ENCODE data around the gene TRAF2. TPM values are rescaled to one million over a fixed set of nuclear protein-coding genes. Genes with fewer than 3 reads are reported as not detected.

The TRAF2 gene
- total and polyA plus RNA-seq, 4 donors = 4.7 to 14.9 (median 6.8) TPM

DNA sequence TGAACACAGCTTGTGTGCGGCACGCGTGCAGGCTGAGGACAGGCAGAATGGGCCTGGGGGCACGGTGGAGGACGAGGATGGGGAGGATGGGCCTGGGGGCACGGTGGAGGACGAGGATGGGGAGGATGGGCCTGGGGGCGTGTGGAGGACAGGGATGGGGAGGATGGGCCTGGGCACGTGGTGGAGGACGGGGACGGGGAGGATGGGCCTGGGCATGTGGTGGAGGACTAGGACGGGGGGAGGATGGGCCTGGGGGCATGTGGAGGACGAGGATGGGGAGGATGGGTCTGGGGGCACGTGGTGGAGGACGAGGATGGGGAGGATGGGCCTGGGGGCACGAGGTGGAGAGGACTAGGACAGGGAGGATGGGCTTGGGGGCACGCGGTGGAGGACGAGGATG is 36.2 kb downstream of the TRAF2 start:
- H3K4me3 ChIP-seq (ENCODE audit: low read depth in 1 of 3, low read length in 3 of 3) = no peak overlapping the region
- TF ChIP-seq, protein P1, sequence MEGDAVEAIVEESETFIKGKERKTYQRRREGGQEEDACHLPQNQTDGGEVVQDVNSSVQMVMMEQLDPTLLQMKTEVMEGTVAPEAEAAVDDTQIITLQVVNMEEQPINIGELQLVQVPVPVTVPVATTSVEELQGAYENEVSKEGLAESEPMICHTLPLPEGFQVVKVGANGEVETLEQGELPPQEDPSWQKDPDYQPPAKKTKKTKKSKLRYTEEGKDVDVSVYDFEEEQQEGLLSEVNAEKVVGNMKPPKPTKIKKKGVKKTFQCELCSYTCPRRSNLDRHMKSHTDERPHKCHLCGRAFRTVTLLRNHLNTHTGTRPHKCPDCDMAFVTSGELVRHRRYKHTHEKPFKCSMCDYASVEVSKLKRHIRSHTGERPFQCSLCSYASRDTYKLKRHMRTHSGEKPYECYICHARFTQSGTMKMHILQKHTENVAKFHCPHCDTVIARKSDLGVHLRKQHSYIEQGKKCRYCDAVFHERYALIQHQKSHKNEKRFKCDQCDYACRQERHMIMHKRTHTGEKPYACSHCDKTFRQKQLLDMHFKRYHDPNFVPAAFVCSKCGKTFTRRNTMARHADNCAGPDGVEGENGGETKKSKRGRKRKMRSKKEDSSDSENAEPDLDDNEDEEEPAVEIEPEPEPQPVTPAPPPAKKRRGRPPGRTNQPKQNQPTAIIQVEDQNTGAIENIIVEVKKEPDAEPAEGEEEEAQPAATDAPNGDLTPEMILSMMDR (IDR thresholded peaks at IDR 0.05; ENCODE audit: low read depth, low read length, missing input control) = no peak
- TF ChIP-seq, protein P2, sequence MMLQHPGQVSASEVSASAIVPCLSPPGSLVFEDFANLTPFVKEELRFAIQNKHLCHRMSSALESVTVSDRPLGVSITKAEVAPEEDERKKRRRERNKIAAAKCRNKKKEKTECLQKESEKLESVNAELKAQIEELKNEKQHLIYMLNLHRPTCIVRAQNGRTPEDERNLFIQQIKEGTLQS (IDR thresholded peaks at IDR 0.05) = no peak
- TF ChIP-seq RXRA (IDR thresholded peaks at IDR 0.05) (no peak), FOXA1 (IDR thresholded peaks at IDR 0.05) (no peak), NR2F2 (IDR thresholded peaks at IDR 0.05) (no peak), RAD21 (IDR thresholded peaks at IDR 0.05) (no peak), GABPA (IDR thresholded peaks at IDR 0.05 in 1 of 2, conservative IDR thresholded peaks at IDR 0.05 in 1 of 2) (no peak), HNF4G (IDR thresholded peaks at IDR 0.05) (no peak), JUND (IDR thresholded peaks at IDR 0.05) (no peak), TAF1 (conservative IDR thresholded peaks at IDR 0.05) (no peak), EGR1 (IDR thresholded peaks at IDR 0.05; ENCODE audit: low read depth in 2 of 2) (no peak), SP1 (IDR thresholded peaks at IDR 0.05) (no peak), FOXA2 (IDR thresholded peaks at IDR 0.05) (no peak), YY1 (IDR thresholded peaks at IDR 0.05) (no peak), HNF4A (conservative IDR thresholded peaks at IDR 0.05) (no peak)
- TF ChIP-seq, protein P3, sequence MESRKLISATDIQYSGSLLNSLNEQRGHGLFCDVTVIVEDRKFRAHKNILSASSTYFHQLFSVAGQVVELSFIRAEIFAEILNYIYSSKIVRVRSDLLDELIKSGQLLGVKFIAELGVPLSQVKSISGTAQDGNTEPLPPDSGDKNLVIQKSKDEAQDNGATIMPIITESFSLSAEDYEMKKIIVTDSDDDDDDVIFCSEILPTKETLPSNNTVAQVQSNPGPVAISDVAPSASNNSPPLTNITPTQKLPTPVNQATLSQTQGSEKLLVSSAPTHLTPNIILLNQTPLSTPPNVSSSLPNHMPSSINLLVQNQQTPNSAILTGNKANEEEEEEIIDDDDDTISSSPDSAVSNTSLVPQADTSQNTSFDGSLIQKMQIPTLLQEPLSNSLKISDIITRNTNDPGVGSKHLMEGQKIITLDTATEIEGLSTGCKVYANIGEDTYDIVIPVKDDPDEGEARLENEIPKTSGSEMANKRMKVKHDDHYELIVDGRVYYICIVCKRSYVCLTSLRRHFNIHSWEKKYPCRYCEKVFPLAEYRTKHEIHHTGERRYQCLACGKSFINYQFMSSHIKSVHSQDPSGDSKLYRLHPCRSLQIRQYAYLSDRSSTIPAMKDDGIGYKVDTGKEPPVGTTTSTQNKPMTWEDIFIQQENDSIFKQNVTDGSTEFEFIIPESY (IDR thresholded peaks at IDR 0.05) = no peak
- TF ChIP-seq, protein P4, sequence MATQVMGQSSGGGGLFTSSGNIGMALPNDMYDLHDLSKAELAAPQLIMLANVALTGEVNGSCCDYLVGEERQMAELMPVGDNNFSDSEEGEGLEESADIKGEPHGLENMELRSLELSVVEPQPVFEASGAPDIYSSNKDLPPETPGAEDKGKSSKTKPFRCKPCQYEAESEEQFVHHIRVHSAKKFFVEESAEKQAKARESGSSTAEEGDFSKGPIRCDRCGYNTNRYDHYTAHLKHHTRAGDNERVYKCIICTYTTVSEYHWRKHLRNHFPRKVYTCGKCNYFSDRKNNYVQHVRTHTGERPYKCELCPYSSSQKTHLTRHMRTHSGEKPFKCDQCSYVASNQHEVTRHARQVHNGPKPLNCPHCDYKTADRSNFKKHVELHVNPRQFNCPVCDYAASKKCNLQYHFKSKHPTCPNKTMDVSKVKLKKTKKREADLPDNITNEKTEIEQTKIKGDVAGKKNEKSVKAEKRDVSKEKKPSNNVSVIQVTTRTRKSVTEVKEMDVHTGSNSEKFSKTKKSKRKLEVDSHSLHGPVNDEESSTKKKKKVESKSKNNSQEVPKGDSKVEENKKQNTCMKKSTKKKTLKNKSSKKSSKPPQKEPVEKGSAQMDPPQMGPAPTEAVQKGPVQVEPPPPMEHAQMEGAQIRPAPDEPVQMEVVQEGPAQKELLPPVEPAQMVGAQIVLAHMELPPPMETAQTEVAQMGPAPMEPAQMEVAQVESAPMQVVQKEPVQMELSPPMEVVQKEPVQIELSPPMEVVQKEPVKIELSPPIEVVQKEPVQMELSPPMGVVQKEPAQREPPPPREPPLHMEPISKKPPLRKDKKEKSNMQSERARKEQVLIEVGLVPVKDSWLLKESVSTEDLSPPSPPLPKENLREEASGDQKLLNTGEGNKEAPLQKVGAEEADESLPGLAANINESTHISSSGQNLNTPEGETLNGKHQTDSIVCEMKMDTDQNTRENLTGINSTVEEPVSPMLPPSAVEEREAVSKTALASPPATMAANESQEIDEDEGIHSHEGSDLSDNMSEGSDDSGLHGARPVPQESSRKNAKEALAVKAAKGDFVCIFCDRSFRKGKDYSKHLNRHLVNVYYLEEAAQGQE (IDR thresholded peaks at IDR 0.05) = no peak
- TF ChIP-seq, protein P5, sequence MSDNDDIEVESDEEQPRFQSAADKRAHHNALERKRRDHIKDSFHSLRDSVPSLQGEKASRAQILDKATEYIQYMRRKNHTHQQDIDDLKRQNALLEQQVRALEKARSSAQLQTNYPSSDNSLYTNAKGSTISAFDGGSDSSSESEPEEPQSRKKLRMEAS (IDR thresholded peaks at IDR 0.05) = no peak
- H3K36me3 ChIP-seq (ENCODE audit: control insufficient read depth in 4 of 4, insufficient read depth in 3 of 4, low read depth in 1 of 4, low read length in 3 of 4) = peaks cover 10 to 46% (median 13%) of the 10 kb centered on the region in 4 donors
- WGBS = 97% methylated on average over 19 of the region's 19 CpGs
- no peak overlapping the region for H3K27ac ChIP-seq (ENCODE audit: low read depth in 1 of 2, low read length in 2 of 2)
- no peak for DNase-seq (ENCODE audit: low spot score)
- H3K9ac ChIP-seq (ENCODE audit: low read depth in 1 of 2, low read length in 2 of 2) = no peak overlapping the region
- no peaks in the 10 kb centered on the region for H3K9me3 ChIP-seq (ENCODE audit: control insufficient read depth in 4 of 4, low read length in 3 of 4)
- no peaks in the 10 kb centered on the region for H3K4me1 ChIP-seq (ENCODE audit: control insufficient read depth in 4 of 4, insufficient read depth in 4 of 4, low read length in 3 of 4)
- H3K27me3 ChIP-seq (ENCODE audit: control insufficient read depth in 4 of 4, insufficient read depth in 4 of 4, low read length in 3 of 4) = no peaks in the 10 kb centered on the region
